Measurements from ENCODE around the gene LMLN. TPM values are rescaled to one million over a fixed set of nuclear protein-coding genes. Genes with fewer than 3 reads are reported as not detected.

The LMLN gene
- total and polyA plus RNA-seq, 2 of the 13 experiments (the other 11 are each of a cell fraction or from before 2014, with no cell fraction given), result 1.2 to 1.8 TPM

DNA sequence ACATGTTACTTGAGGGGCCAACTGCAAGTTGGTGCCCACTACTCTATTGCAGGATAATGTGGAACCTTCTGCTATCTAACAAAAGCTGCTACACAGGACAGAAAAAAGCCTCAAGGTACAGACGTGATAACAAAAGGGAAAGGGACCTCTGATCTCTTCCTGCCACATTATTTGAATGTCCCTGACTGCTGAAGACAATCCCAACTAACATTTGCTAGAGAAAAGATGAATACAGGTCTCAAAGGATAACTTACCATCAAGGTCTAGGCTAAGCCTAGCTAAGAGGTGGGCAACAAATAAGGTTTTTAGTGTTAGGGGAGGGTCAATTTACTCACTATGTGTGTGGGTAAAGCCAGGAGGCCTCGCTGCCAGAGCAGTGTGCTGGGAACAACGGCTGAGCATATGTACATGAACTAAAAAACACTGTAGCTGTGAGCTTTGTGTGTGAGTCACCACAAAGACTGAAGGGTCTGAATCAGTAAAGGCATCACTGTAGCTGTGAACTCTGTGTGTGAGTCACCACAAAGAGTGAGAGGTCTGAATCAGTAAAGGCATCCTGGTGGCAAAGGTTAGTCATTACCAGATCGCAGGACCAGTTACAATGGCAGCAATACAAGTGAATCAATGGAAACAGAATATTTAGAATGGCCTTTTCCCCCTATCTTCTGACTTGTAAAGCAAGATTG is 111.7 kb downstream of the LMLN start:
- H3K4me1 ChIP-seq (ENCODE audit: insufficient read depth, low read length), result no peaks in the 10 kb centered on the region
- TF ChIP-seq ZNF747 (CRISPR knock-in tag; IDR thresholded peaks at IDR 0.05; ENCODE audit: borderline replicate concordance), result no peak
- TF ChIP-seq CREB1 (IDR thresholded peaks at IDR 0.05), result peak; percentile 65
- TF ChIP-seq CREB1 (CRISPR knock-in tag; IDR thresholded peaks at IDR 0.05), result no peak
- TF ChIP-seq, protein P1, sequence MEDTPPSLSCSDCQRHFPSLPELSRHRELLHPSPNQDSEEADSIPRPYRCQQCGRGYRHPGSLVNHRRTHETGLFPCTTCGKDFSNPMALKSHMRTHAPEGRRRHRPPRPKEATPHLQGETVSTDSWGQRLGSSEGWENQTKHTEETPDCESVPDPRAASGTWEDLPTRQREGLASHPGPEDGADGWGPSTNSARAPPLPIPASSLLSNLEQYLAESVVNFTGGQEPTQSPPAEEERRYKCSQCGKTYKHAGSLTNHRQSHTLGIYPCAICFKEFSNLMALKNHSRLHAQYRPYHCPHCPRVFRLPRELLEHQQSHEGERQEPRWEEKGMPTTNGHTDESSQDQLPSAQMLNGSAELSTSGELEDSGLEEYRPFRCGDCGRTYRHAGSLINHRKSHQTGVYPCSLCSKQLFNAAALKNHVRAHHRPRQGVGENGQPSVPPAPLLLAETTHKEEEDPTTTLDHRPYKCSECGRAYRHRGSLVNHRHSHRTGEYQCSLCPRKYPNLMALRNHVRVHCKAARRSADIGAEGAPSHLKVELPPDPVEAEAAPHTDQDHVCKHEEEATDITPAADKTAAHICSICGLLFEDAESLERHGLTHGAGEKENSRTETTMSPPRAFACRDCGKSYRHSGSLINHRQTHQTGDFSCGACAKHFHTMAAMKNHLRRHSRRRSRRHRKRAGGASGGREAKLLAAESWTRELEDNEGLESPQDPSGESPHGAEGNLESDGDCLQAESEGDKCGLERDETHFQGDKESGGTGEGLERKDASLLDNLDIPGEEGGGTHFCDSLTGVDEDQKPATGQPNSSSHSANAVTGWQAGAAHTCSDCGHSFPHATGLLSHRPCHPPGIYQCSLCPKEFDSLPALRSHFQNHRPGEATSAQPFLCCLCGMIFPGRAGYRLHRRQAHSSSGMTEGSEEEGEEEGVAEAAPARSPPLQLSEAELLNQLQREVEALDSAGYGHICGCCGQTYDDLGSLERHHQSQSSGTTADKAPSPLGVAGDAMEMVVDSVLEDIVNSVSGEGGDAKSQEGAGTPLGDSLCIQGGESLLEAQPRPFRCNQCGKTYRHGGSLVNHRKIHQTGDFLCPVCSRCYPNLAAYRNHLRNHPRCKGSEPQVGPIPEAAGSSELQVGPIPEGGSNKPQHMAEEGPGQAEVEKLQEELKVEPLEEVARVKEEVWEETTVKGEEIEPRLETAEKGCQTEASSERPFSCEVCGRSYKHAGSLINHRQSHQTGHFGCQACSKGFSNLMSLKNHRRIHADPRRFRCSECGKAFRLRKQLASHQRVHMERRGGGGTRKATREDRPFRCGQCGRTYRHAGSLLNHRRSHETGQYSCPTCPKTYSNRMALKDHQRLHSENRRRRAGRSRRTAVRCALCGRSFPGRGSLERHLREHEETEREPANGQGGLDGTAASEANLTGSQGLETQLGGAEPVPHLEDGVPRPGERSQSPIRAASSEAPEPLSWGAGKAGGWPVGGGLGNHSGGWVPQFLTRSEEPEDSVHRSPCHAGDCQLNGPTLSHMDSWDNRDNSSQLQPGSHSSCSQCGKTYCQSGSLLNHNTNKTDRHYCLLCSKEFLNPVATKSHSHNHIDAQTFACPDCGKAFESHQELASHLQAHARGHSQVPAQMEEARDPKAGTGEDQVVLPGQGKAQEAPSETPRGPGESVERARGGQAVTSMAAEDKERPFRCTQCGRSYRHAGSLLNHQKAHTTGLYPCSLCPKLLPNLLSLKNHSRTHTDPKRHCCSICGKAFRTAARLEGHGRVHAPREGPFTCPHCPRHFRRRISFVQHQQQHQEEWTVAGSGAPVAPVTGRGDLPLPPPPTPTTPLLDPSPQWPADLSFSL (CRISPR knock-in tag; IDR thresholded peaks at IDR 0.05), result peak; percentile 37; the same call in 1 of the 2 replicates
- peak; percentile 87 for TF ChIP-seq FOSL2 (CRISPR knock-in tag; IDR thresholded peaks at IDR 0.05)
- no peak for TF ChIP-seq TBX3 (IDR thresholded peaks at IDR 0.05; ENCODE audit: borderline replicate concordance)
- peak; percentile 23 for TF ChIP-seq XRCC5 (optimal IDR thresholded peaks at IDR 0.05; ENCODE audit: low read length)
- TF ChIP-seq ZNF605 (CRISPR knock-in tag; IDR thresholded peaks at IDR 0.05), result 0 out of 2 replicates have a peak, but pooled peaks have one; percentile 22
- ChIA-PET CTCF (ENCODE audit: low intra/inter-chr PET ratio, low total read pairs) (no interaction called here), POLR2A (no interaction called here)
- 2% methylated on average over 4 of the region's 4 CpGs for WGBS (ENCODE audit: low lambda C conversion rate)
- intact Hi-C loops (cut with micrococcal nuclease; ENCODE audit: unreplicated experiment), result loop anchor here (10.0 kb wide), 1 partner anchor 167 kb away; no protein-coding TSS in a partner anchor
- H3K79me2 ChIP-seq (ENCODE audit: insufficient read depth, low read length), result no peaks in the 10 kb centered on the region
- H3K4me2 ChIP-seq (ENCODE audit: low read depth, low read length), result no peak overlapping the region
- in situ Hi-C loops (cut with HindIII; ENCODE audit: extremely low pct_ligation_motif_present, low pct_unique_long_range_greater_than_20kb), result no loop called here
- no TSS peak for BruUV-seq (replicated peaks)
- DNase-seq (ENCODE audit: low spot score) (peak; percentile 59), ATAC-seq (peak; percentile 97), FAIRE-seq (peak; percentile 36)
- no peaks in the 10 kb centered on the region for H3K9me3 ChIP-seq (ENCODE audit: low read length)
- no peak overlapping the region for H3K4me3 ChIP-seq (replicated peaks in 1 of 3; ENCODE audit: insufficient read depth in 1 of 3, low read depth in 2 of 3, low read length in 3 of 3)
- peaks cover 0 to 6% of the 10 kb centered on the region in 2 experiments; a peak in 1 of 5 replicates for H3K27me3 ChIP-seq (ENCODE audit: control insufficient read depth in 1 of 2, insufficient read depth in 2 of 2, low read length in 2 of 2)
- H3K36me3 ChIP-seq (replicated peaks in 1 of 2; ENCODE audit: control insufficient read depth in 1 of 2, insufficient read depth in 2 of 2, low read length in 2 of 2), result no peaks in the 10 kb centered on the region
- no peaks in the 10 kb centered on the region for H4K20me1 ChIP-seq (ENCODE audit: insufficient read depth, low read length)
- H3K27ac ChIP-seq (ENCODE audit: extremely low read length, insufficient read depth, low read length), result no peak overlapping the region
- no peak overlapping the region for H3K9ac ChIP-seq (ENCODE audit: insufficient read depth, low read depth, low read length)
- no peak overlapping the region for H2AFZ ChIP-seq (ENCODE audit: low read length)

Data from HepG2 (cell line).